SIG-M5 treated with dmso at 0.1 percent for 504 hours (cell line): ENCODE data around the gene ADAM22.

Experiments
- DNase-seq: peaks from one replicate; lab custom pipeline; 2025; ENCODE audit not compliant: unreplicated experiment; lab: John Stamatoyannopoulos, UW

The ADAM22 gene

GRCh38 chr7:87959336-87959735 is 25.3 kb downstream of the ADAM22 start:
- DNase-seq, result no peak

GRCh38 chr7:87960239-87960638 is 26.2 kb downstream of the ADAM22 start:
- no peak for DNase-seq

GRCh38 chr7:87961754-87962153 is 27.7 kb downstream of the ADAM22 start:
- DNase-seq, result no peak

- DNase-seq, result no peak
Measured at GRCh38 chr7:87966271-87966670, 32.2 kb downstream of the ADAM22 start.

- DNase-seq, result no peak
Measured at GRCh38 chr7:87968021-87968420, 34.0 kb downstream of the ADAM22 start.

GRCh38 chr7:87982116-87982515 is 48.1 kb downstream of the ADAM22 start:
- DNase-seq, result no peak

GRCh38 chr7:87984088-87984487 is 50.0 kb downstream of the ADAM22 start:
- no peak for DNase-seq

GRCh38 chr7:87993269-87993668 is 59.2 kb downstream of the ADAM22 start:
- DNase-seq, result no peak

GRCh38 chr7:87999261-87999660 is 65.2 kb downstream of the ADAM22 start:
- no peak for DNase-seq

GRCh38 chr7:88001744-88002530 is 67.9 kb downstream of the ADAM22 start:
- no peak for DNase-seq

- no peak for DNase-seq
Measured at GRCh38 chr7:88002617-88003016, 68.6 kb downstream of the ADAM22 start.

GRCh38 chr7:88003581-88003980 is 69.5 kb downstream of the ADAM22 start:
- DNase-seq, result no peak

GRCh38 chr7:88005191-88005590 is 71.1 kb downstream of the ADAM22 start:
- DNase-seq, result no peak

GRCh38 chr7:88009651-88010050 is 75.6 kb downstream of the ADAM22 start:
- DNase-seq, result no peak

- no peak for DNase-seq
Measured at GRCh38 chr7:88012086-88012485, 78.0 kb downstream of the ADAM22 start.

- DNase-seq, result no peak
Measured at GRCh38 chr7:88013981-88014380, 79.9 kb downstream of the ADAM22 start.

- no peak for DNase-seq
Measured at GRCh38 chr7:88014581-88014980, 80.5 kb downstream of the ADAM22 start.

- no peak for DNase-seq
Measured at GRCh38 chr7:88015309-88015708, 81.3 kb downstream of the ADAM22 start.

- DNase-seq, result no peak
Measured at GRCh38 chr7:88018501-88018900, 84.5 kb downstream of the ADAM22 start.

GRCh38 chr7:88020953-88021665 is 87.1 kb downstream of the ADAM22 start:
- no peak for DNase-seq

GRCh38 chr7:88027724-88028123 is 93.7 kb downstream of the ADAM22 start:
- no peak for DNase-seq

- DNase-seq, result no peak
Measured at GRCh38 chr7:88034083-88034695, 100.1 kb downstream of the ADAM22 start.
